Stimulated activated naive CD8-positive, alpha-beta T cell treated with anti-CD3 and anti-CD28 coated beads, Interleukin-15, amount 100 ng/mL, for 72 hours (primary cell): ENCODE results near the gene PITPNM2.
A peak's percentile ranks its signal among the peaks of the same experiment; 100 is the strongest.

Experiments
- ATAC-seq: fragments of 150-1000 bp; cut with Tn5 transposase; 2 replicates; pipeline ENCODE4 v1.10.0; 2021; ENCODE audit warnings: mild to moderate bottlenecking, moderate library complexity
- DNase-seq, 2 donors: peaks; one replicate each; pipeline ENCODE4 v3.0.0; 2021 to 2022
- H3K27ac Mint-ChIP-seq, 2 donors: one replicate each; pipeline ENCODE4 v1.8.0; 2022; ENCODE audit warnings: mild to moderate bottlenecking in 2 of 2, mixed read lengths in 2 of 2, moderate library complexity in 2 of 2
- H3K27me3 Mint-ChIP-seq: one replicate; pipeline ENCODE4 v1.8.0; 2022; ENCODE audit warnings: mixed read lengths
- H3K4me1 Mint-ChIP-seq: one replicate; pipeline ENCODE4 v1.8.0; 2022; ENCODE audit warnings: mild to moderate bottlenecking, mixed read lengths
- H3K4me3 Mint-ChIP-seq, 2 donors: one replicate each; pipeline ENCODE4 v1.8.0; 2022; ENCODE audit warnings: mild to moderate bottlenecking in 2 of 2, mixed read lengths in 2 of 2, moderate library complexity in 1 of 2
- H3K9me3 Mint-ChIP-seq, 2 donors: one replicate each; pipeline ENCODE4 v1.8.0; 2022; ENCODE audit warnings: mixed read lengths in 2 of 2

The PITPNM2 gene

DNA sequence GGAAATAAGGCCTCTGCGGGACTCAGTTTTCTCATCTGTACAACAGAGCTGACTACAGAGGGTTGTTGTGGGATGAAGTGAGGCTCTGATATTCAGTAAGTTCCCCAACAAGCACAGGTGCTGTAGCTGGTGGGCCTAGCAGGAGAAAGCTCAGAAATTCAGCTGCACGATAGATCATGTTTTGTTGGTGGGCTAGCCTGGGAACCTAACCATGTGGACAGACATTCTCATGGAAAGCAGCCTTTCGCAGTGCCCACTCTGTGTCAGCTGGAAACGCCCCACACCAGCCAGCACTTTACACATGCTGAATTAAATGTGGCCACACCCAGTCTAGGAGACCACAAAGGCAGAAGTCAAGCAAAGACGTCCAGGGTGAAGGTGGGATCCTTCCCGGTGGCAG, 16.1 kb downstream of the PITPNM2 start:
- no peaks in the 10 kb centered on the region for H3K9me3 Mint-ChIP-seq
- ATAC-seq (no peak), DNase-seq (no peak)
- H3K27me3 Mint-ChIP-seq: no peaks in the 10 kb centered on the region
- peaks cover 57% of the 10 kb centered on the region for H3K4me1 Mint-ChIP-seq
- H3K27ac Mint-ChIP-seq: no peak overlapping the region
- no peak overlapping the region for H3K4me3 Mint-ChIP-seq

DNA sequence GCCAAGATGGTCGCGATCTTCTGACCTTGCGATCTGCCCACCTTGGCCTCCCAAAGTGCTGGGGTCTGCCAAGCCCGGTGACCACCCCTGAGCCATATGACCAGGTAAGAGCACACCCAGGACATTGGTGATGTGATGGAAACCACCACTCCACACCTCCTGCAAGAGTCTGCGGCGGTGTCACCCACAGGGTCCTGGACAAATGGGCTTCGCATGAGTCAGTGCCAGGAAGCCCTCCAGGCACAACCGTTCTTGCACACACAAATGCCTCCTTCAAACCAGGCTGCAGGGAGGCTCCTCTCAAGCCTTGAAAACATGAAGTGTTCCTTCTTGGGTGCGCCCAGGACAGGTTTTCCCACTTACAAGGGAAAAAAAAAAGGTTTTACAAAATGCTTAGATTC, 16.6 kb downstream of the PITPNM2 start:
- Mint-ChIP-seq H3K4me3 (no peak overlapping the region), H3K4me1 (peaks cover 53% of the 10 kb centered on the region), H3K27me3 (no peaks in the 10 kb centered on the region), H3K27ac (no peak overlapping the region), H3K9me3 (no peaks in the 10 kb centered on the region)
- no peak for ATAC-seq
- DNase-seq: no peak

DNA sequence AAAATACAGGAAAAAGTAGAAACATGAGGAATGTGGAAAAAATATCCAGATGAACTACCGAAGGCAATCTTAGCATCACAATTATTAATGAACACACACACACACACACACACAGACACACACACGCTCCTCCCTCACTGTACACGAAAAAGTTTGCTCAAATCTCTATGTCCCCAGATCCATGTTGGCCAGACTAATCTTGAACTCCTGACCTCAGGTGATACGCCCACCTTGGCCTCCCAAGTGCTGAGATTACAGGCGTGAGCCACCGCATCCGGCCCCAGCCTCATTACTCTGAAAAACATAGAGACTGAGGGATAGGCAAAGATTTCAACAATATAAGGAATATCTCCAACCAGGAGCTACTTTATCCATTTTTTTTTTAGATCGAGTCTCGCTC, 17.2 kb downstream of the PITPNM2 start:
- H3K4me1 Mint-ChIP-seq: peaks cover 51% of the 10 kb centered on the region
- no peaks in the 10 kb centered on the region for H3K9me3 Mint-ChIP-seq
- H3K4me3 Mint-ChIP-seq: no peak overlapping the region
- no peak for DNase-seq
- no peak for ATAC-seq
- no peak overlapping the region for H3K27ac Mint-ChIP-seq
- no peaks in the 10 kb centered on the region for H3K27me3 Mint-ChIP-seq

DNA sequence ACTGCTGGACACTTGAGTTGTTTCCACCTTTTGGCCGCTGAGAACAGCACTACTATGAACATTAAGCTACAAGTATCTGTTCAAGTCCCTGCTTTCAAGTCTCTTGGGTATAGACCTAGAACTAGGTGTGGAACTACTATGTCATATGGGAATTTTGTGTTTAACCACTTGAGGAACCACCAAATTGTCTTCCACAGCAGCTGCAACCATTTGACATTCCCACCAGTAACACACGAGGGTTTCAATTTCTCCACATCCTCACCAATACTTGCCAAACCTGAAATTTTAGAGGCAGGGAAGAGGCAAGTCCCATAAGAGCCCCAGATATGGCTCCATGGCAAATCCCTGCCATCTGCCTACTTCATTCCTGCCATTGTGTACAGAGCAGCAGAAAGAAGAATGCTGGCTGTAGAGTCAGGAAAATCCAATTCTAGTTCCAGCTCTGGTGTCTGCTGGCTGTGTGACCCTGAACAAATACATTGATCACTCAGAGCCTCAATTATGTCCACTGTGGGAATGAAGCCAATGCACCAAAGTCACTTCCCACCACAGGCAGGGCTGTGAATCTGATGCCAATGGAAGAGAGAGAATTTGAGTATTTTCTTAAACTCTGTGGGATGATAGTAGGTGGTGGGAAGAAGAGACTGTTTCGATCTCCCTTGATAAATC, 17.8 kb downstream of the PITPNM2 start:
- Mint-ChIP-seq H3K27ac (no peak overlapping the region), H3K4me3 (peak overlapping the region in 1 of 2 donors; percentile 75), H3K27me3 (no peaks in the 10 kb centered on the region), H3K4me1 (peaks cover 51% of the 10 kb centered on the region), H3K9me3 (no peaks in the 10 kb centered on the region)
- DNase-seq (no peak), ATAC-seq (no peak)

DNA sequence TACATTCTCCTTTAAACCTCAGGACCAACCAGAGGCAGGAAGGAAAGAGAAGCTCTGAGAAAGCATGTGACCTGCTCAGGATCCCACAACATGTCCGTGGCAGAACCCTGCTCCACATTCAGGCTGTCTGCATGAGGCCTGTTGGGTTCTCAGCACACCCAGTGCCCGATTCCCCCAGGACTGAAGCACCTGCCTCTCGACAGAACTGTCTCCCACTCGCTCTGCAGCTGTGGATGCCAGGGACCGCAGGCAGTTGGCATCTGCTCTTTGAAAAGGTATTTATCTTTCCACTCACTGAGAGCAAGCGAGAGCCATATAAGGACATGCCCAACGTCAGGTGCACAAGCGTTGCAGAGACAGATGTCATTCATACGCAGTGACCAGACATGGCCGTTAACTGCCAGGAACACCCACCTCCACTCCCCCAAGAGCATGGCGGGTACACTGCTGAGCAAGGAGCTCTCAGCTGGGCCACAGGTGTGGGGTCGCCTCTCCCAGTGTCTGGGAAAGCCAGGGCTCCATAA, 18.9 kb downstream of the PITPNM2 start:
- Mint-ChIP-seq H3K9me3 (no peaks in the 10 kb centered on the region), H3K27ac (peak overlapping the region; percentile 88 to 90), H3K4me3 (peak overlapping the region; percentile 75 to 78), H3K4me1 (peaks cover 53% of the 10 kb centered on the region), H3K27me3 (no peaks in the 10 kb centered on the region)
- DNase-seq: peak; percentile 36 to 39
- ATAC-seq: peak; percentile 92

DNA sequence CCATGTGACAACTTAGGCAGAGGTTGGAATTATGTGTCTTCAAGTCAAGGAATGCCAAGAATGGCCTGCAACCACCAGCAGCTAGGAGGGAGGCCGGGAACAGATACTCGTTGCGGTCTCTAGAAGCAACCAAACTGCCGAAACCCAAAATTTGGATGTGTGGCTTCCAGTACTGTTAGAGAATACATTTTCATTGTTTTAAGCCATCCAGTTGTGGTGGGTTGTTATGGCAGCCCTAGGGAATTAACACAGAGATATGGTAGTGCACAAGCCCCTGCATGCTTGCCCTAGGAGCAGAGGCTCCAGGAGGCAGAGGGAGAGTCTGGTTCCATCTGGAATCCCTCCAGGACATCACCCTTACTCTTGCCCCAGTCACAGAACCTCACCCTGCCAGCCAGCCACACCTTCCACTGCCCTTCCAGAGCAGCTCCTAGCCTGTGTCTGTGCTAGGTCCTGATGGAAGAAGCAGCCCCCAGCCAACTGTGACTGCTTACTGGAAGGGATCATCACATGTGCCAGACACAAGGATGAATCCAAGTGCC, 19.5 kb downstream of the PITPNM2 start:
- H3K4me3 Mint-ChIP-seq: peak overlapping the region; percentile 75 to 78
- peaks cover 58% of the 10 kb centered on the region for H3K4me1 Mint-ChIP-seq
- peak overlapping the region; percentile 88 to 90 for H3K27ac Mint-ChIP-seq
- DNase-seq (no peak), ATAC-seq (peak; percentile 41)
- no peaks in the 10 kb centered on the region for H3K9me3 Mint-ChIP-seq
- no peaks in the 10 kb centered on the region for H3K27me3 Mint-ChIP-seq

DNA sequence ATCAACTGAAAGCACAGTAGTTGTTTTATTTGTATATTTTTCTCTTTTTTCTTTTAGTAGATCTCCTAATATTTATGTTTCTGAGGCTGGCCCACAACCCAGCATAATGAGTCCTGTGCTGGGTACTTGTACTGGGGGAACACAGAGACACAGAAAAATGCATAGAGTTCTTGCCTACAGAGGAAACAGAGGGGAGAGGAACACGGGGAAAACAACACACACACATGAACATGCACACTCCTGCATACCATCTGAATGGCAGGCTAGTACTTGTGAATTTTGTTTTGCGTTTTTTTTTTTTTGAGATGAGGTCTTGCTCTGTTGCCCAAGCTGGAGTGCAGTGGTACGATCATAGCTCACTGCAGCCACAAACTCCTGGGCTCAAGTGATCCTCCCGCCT, 21.3 kb downstream of the PITPNM2 start:
- ATAC-seq (no peak), DNase-seq (no peak)
- no peak overlapping the region for H3K27ac Mint-ChIP-seq
- no peaks in the 10 kb centered on the region for H3K9me3 Mint-ChIP-seq
- no peaks in the 10 kb centered on the region for H3K27me3 Mint-ChIP-seq
- H3K4me1 Mint-ChIP-seq: peaks cover 53% of the 10 kb centered on the region
- H3K4me3 Mint-ChIP-seq: no peak overlapping the region

DNA sequence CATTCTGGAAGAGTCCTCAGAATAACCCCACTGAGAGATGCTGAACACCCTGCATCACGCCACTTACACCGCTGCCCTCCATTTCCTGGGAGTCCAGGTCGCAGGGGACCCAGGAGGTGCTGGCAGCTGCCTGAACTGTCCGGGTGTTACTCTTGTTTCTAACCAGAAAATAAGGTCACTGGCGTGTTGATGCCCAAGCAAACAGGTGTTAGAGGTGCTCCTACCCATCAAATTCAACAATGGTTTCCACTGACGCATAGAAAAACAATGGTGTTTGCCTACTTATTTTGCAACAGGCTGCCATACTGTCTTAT, 23.8 kb downstream of the PITPNM2 start:
- no peak overlapping the region for H3K27ac Mint-ChIP-seq
- H3K4me1 Mint-ChIP-seq: peaks cover 47% of the 10 kb centered on the region
- H3K4me3 Mint-ChIP-seq: no peak overlapping the region
- DNase-seq (no peak), ATAC-seq (no peak)
- H3K9me3 Mint-ChIP-seq: no peaks in the 10 kb centered on the region
- H3K27me3 Mint-ChIP-seq: no peaks in the 10 kb centered on the region

DNA sequence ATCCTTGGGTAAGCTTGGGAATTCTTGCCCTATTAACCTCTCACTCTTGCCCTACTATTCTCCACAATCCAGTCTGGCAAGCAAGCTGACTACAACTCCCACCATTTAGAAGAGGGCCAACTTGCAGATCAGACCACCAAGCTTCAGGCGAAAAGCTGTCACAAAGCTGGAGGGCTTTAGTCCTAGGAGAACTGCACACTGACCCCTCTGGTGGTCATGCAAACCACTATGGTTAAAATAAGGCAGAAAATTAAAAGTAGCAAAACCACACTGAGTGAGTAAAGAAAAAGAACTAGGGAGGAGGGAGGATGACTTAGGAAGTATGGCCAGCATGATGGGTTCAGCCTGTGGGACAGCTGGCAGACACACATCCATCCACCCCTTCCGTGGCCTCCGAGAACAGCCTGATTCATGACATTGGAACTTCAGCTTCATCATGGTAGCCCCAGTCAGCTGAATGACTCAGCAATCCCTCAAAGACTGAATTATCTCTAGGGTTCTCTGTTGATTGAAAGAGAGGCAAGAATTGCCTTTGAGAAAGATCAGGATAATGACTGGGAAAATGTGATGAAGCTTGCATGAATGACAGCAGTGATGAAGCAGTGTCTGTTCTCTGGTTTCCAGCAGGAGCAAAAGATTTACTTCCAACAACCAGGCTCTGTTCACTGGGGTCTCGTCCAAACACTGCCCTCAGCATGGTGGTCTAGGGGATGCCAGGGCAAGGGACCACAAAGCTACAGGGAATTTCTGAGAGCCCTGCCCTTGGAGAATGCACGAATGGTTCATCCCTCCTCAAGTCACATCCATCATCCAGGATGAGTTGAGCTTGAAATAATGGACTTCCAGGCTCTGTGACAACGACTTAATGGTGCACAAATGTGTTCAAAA, 24.4 kb downstream of the PITPNM2 start:
- H3K4me1 Mint-ChIP-seq: peaks cover 47% of the 10 kb centered on the region
- H3K4me3 Mint-ChIP-seq: no peak overlapping the region
- H3K27me3 Mint-ChIP-seq: no peaks in the 10 kb centered on the region
- H3K9me3 Mint-ChIP-seq: no peaks in the 10 kb centered on the region
- DNase-seq: no peak
- ATAC-seq: no peak
- no peak overlapping the region for H3K27ac Mint-ChIP-seq

DNA sequence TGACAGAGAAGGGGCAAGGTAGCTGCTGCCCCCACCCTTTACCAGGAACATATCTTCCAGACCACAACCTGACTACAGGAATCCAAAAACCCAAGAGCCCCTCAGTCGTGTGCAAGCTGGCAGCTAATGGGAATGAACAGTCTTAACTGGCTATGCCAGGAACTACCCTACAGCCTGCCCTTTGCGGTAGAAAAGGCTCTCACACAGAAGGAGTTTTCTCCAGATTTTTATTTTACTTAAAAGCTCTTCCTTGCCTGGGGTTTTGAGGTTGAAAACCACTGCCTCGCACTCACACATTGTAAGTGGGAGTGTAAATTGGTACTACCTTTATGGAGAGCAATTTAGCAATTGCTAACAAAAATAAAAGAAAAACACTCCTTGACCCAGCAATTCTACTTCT, 28.3 kb downstream of the PITPNM2 start:
- H3K9me3 Mint-ChIP-seq: no peaks in the 10 kb centered on the region
- no peak for DNase-seq
- H3K27me3 Mint-ChIP-seq: no peaks in the 10 kb centered on the region
- H3K4me3 Mint-ChIP-seq: peak overlapping the region; percentile 45 to 57
- peaks cover 67% of the 10 kb centered on the region for H3K4me1 Mint-ChIP-seq
- ATAC-seq: no peak
- peak overlapping the region in 1 of 2 donors; percentile 77 for H3K27ac Mint-ChIP-seq

DNA sequence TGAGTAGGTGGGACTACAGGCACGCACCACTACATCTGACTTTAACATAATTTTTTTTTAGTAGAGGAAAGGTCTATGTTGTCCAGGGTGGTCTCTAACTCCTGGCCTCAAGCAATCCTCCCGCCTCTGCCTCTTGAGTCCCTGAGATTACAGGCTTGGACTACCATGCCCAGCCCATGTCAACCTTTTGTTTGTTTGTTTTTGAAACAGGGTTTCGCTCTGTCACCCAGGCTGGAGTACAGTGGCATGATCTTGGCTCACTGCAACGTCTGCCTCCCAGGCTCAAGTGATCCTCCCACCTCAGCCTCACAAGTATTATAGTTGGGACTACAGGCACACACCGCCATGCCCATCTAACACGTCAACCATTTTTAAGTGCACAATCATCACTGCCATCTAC, 29.2 kb downstream of the PITPNM2 start:
- Mint-ChIP-seq H3K4me1 (peaks cover 72% of the 10 kb centered on the region), H3K27ac (peak overlapping the region in 1 of 2 donors; percentile 49), H3K27me3 (no peaks in the 10 kb centered on the region), H3K9me3 (no peaks in the 10 kb centered on the region), H3K4me3 (peak overlapping the region in 1 of 2 donors; percentile 57)
- no peak for DNase-seq
- ATAC-seq: no peak

DNA sequence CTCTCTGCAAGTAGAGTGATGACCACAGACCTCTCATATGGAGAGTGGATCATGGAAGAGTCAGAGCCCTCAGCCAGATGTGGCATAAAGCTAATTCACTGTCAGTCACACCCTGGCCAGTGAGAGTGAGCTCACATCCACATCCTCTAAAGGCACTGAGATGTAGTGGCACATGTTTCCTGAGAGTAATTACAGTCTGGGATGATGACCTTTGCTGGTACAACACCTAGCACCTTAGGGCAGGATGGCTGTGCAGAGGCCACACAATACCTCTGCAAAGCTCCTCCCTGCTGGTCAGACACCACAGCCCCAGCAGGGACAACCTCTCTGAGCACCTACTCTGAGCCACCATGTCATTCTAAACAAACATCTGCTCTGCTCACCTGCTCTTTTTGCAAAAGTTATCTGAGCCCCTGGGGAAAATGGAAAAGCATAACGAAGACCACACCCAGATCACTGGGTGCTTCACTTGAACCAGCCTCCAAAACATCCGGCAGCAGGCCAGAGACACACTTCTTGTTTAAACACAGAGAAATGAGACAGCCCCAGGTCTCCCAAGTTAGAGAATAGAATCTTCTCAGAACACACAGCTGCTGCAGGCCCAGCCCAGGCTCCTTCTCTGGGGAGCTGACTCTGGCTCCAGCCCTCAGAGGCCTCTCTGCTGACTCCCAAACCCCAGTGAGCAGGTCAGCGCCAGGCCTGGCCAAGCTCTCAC, 30.3 kb downstream of the PITPNM2 start:
- Mint-ChIP-seq H3K27me3 (no peaks in the 10 kb centered on the region), H3K9me3 (no peaks in the 10 kb centered on the region), H3K27ac (peak overlapping the region; percentile 27 to 57), H3K4me3 (peak overlapping the region; percentile 36 to 55), H3K4me1 (peaks cover 76% of the 10 kb centered on the region)
- DNase-seq: peak in 1 of 2 donors; percentile 62
- peak; percentile 95 for ATAC-seq

DNA sequence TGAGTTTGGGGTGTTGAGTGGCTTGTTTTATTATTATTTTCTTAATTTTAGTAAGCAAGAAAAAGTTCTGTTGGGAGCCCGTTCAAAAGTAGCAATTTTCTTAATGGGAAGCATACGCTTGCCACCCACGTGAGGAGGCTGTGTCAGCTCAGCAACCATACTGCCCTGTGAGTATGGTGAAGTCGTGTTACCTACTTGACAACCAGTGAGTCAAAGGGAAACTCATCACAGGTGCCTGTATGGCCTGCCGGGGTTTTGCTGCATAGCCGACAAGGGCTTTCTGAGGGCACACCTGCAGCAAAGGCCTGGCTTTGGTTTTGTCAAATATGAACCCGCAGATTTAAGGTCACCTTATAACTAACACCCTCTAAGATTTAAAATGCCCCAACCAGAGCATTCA, 31.1 kb downstream of the PITPNM2 start:
- ATAC-seq (peak; percentile 87), DNase-seq (peak; percentile 44 to 61)
- Mint-ChIP-seq H3K4me3 (peak overlapping the region; percentile 37 to 55), H3K27ac (peak overlapping the region in 1 of 2 donors; percentile 89), H3K9me3 (no peaks in the 10 kb centered on the region), H3K27me3 (no peaks in the 10 kb centered on the region), H3K4me1 (peaks cover 84% of the 10 kb centered on the region)

DNA sequence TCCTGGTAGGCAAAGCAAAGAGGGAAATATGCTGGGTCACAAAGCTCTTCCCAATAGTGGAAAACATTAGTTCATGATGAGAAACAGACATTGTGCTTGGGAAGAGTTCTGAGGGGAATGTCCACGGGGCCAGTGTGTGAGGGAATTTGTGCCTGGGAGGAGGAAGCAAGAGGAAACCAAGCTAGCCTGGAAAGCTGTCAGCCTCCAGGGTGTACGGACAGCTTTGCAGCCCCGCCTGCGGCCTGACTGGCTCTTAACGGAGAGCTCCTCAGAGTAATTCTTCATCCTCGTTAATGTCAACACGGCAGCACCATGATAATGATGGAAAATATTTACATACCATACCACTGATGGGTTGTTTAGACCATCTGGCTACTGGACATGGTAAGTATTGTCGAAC, 32.4 kb downstream of the PITPNM2 start:
- H3K4me1 Mint-ChIP-seq: peaks cover 95% of the 10 kb centered on the region
- ATAC-seq (no peak), DNase-seq (no peak)
- no peak overlapping the region for H3K4me3 Mint-ChIP-seq
- no peaks in the 10 kb centered on the region for H3K27me3 Mint-ChIP-seq
- no peak overlapping the region for H3K27ac Mint-ChIP-seq
- no peaks in the 10 kb centered on the region for H3K9me3 Mint-ChIP-seq

DNA sequence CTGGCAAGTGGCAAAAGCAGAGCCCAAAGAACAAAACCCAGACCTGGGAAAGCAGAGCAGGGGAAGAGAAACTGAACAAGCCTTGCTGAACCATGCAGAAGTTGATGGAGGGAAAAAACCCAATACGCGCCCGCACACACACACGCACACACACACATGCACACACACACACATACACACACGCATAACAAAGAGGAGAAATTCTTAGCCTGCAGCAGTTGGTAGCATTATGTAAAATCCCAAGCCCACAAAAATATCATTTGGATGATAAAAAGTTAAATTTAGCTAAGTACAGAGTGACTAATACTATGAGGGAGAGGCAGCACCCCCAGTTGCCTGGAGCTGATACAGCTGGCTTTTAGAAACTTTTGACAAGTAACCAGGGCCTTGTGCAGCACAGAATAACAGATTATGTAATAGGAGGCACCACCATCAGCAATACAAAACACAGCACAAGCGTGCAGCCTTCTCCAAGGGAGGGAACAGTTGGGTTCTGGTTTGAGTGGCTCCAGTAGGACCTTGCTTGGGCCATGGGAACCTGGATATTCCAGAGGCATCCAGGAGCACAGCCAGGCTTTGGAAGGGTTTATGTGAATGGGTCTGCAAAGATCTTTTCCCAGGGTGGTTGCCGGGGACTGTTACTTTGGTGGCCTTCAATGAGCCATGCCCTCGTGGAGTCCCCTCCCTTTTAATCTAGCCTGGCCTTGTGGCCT, 35.3 kb downstream of the PITPNM2 start:
- Mint-ChIP-seq H3K27me3 (no peaks in the 10 kb centered on the region), H3K27ac (peak overlapping the region; percentile 20 to 85), H3K4me1 (peaks cover 97% of the 10 kb centered on the region), H3K4me3 (no peak overlapping the region), H3K9me3 (no peaks in the 10 kb centered on the region)
- ATAC-seq (no peak), DNase-seq (no peak)
